Measurements from ENCODE around the gene PACRG.

GRCh38 chr6:163323705-163324104 lies 595.9 kb downstream of the PACRG start:
- TF ChIP-seq, protein P1, sequence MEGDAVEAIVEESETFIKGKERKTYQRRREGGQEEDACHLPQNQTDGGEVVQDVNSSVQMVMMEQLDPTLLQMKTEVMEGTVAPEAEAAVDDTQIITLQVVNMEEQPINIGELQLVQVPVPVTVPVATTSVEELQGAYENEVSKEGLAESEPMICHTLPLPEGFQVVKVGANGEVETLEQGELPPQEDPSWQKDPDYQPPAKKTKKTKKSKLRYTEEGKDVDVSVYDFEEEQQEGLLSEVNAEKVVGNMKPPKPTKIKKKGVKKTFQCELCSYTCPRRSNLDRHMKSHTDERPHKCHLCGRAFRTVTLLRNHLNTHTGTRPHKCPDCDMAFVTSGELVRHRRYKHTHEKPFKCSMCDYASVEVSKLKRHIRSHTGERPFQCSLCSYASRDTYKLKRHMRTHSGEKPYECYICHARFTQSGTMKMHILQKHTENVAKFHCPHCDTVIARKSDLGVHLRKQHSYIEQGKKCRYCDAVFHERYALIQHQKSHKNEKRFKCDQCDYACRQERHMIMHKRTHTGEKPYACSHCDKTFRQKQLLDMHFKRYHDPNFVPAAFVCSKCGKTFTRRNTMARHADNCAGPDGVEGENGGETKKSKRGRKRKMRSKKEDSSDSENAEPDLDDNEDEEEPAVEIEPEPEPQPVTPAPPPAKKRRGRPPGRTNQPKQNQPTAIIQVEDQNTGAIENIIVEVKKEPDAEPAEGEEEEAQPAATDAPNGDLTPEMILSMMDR (IDR thresholded peaks at IDR 0.05), result no peak
- no peak for TF ChIP-seq POLR2A (IDR thresholded peaks at IDR 0.05)
